K562 treated with DMSO at 1 percent for 48 hours (cell line): Measurements from ENCODE around the gene MBD5. TPM values are rescaled to one million over a fixed set of nuclear protein-coding genes. Genes with fewer than 3 reads are reported as not detected.

Experiments used
- total RNA-seq: library from RNA; unstranded; fragments of 300-600 nt; gene quantifications from 2 replicates; pipeline ENCODE4 v1.2.3, GENCODE V29; 2022; ENCODE audit warnings: low replicate concordance; ENCODE audit errors: extremely low read depth

MBD5 gene
- total RNA-seq: not detected in 2 replicates

GRCh38 chr2:148021059-148021861 is at the start of gene MBD5:
Gene MBD5, plus strand, starts transcription at chr2:148021091.

GRCh38 chr2:148020111-148021058 is 506 bp upstream of the MBD5 start, which contains the start of gene ORC4:
Gene ORC4, minus strand, starts transcription at chr2:148020737. Its CDS starts 44,779 bp downstream, at chr2:147975958.

Other genes with a start within 250 kb of the MBD5 start
- not detected in 2 replicates for gene ACVR2A, start 176.1 kb upstream of the MBD5 start, total RNA-seq
- gene ORC4, start 354 bp upstream of the MBD5 start, total RNA-seq: not detected in 2 replicates